ENCODE results near the gene RRH.

Gene RRH

DNA sequence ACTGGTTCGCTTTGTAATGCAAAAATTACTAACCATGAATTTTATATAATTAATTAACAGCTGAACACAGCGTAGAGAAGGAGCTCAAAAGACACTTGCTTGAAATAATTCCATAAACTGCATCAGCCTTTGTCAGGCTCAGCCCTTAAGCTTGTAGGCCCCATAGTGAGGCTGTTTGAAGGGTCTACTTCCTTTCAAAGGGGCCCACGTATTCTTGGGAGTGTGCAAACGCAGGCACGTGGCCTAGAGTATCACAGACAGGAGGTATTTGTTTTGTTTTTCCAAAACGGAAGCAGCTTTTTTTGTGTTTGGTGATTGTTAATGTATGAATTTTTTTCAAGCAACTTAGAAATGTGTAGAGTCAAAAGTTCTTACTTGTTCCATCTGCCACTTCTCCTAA lies 59.3 kb downstream of the RRH start:
- no peak for DNase-seq (ENCODE audit: low spot score)

DNA sequence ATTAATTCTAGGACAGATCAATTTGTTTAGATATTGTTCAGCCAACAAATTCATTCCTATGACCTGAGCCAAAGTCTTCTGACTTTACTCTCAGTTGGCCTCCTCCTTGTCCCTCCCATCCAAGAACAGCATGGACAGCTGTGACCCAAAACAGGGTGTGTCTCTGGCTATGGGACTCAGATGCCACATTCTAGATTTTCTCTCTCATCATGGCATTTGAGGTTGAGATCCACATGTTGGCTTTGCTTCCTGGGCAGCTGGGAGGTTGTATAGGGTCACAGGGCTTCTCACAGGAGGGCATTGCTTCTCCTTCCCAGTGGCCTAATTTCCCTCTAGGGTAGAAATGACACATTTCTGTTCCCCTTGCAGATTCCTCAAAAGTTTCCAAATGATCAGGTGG lies 62.3 kb downstream of the RRH start:
- DNase-seq (ENCODE audit: low spot score), result no peak

Data from globus pallidus (tissue), 1 donor.